Endothelial cell of umbilical vein (primary cell): ENCODE results near the gene FMNL2. TPM values are rescaled to one million over a fixed set of nuclear protein-coding genes. Genes with fewer than 3 reads are reported as not detected.

Experiments used
- BruUV-seq: library from RNA; stranded (reverse); fragments of 400-500 nt; replicated peaks from 2 replicates; lab custom pipeline; 2021; lab: Mats Ljungman, UMichigan
- CTCF ChIA-PET: fragments of 300-600, 350-600 bp; sonication (Branson Sonifier 250); formaldehyde crosslinking; loops from one replicate; lab custom pipeline; 2021; ENCODE audit warnings: antibody characterized with exemption, inconsistent platforms; lab: Charles Lee
- POLR2A ChIA-PET: fragments of 300-600, 350-600 bp; sonication (Branson Sonifier 250); formaldehyde crosslinking; loops from one replicate; lab custom pipeline; 2021; ENCODE audit warnings: antibody characterized with exemption, inconsistent platforms; lab: Charles Lee
- DNase-seq: peaks from one replicate; pipeline ENCODE4 v3.0.0-alpha.2; 2011; ENCODE audit warnings: low read depth, low spot score
- FAIRE-seq: peaks from 2 replicates; lab custom pipeline; 2011; peaks lifted over from hg19 to GRCh38; lab: Jason Lieb, UNC
- H2AFZ ChIP-seq: 2 replicates; pipeline ENCODE4 v1.6.0; 2012; ENCODE audit warnings: low read depth, low read length, control low read depth, inconsistent platforms
- H3K27ac ChIP-seq: 2 replicates; pipeline ENCODE4 v1.5.1; 2011; ENCODE audit warnings: low read depth, mild to moderate bottlenecking, control low read depth, low read length, moderate library complexity; ENCODE audit not compliant: insufficient read depth
- H3K27me3 ChIP-seq, 2 experiments: 2 replicates each; pipeline versions ENCODE4 v1.6.0 to v1.6.1; 2011; ENCODE audit warnings: low read length in 2 of 2, mixed read lengths in 1 of 2; ENCODE audit not compliant: control insufficient read depth in 2 of 2, insufficient read depth in 2 of 2
- H3K36me3 ChIP-seq, 2 experiments: 2 replicates in 1 of 2; 3 replicates in 1 of 2; pipeline ENCODE4 v1.5.1; 2011; ENCODE audit warnings: low read length in 2 of 2, mild to moderate bottlenecking in 1 of 2, moderate library complexity in 1 of 2; ENCODE audit not compliant: control insufficient read depth in 2 of 2, insufficient read depth in 2 of 2; ENCODE audit errors: extremely low read depth in 1 of 2
- H3K4me1 ChIP-seq: 3 replicates; pipeline ENCODE4 v1.5.1; 2011; ENCODE audit warnings: mild to moderate bottlenecking, low read length; ENCODE audit not compliant: control insufficient read depth, insufficient read depth; ENCODE audit errors: extremely low read depth
- H3K4me2 ChIP-seq: 2 replicates; pipeline ENCODE4 v1.6.1; 2011; ENCODE audit warnings: low read length, control low read depth, mixed read lengths; ENCODE audit not compliant: insufficient read depth
- H3K4me3 ChIP-seq, 3 experiments: fragments of 200-600 bp in 1 of 3; sonication (generic), shearing (Covaris generic) in 1 of 3; replicated peaks in 1 of 3; 2 replicates each; pipeline ENCODE4 v1.5.1; 2011 to 2016; ENCODE audit warnings: control low read depth in 3 of 3, low read length in 3 of 3, mild to moderate bottlenecking in 2 of 3, inconsistent platforms in 1 of 3, low read depth in 1 of 3, moderate library complexity in 1 of 3; ENCODE audit not compliant: insufficient read depth in 1 of 3
- H3K79me2 ChIP-seq: 2 replicates; pipeline ENCODE4 v1.6.0; 2012; ENCODE audit warnings: low read length, inconsistent platforms; ENCODE audit not compliant: control insufficient read depth, insufficient read depth
- H3K9ac ChIP-seq: replicated peaks from 2 replicates; pipeline ENCODE3; 2011; ENCODE audit warnings: low read length, control low read depth; ENCODE audit not compliant: insufficient read depth; ENCODE audit errors: extremely low read depth
- H3K9me1 ChIP-seq: replicated peaks from 3 replicates; pipeline ENCODE4 v1.6.0; 2011; ENCODE audit warnings: mild to moderate bottlenecking, low read length; ENCODE audit not compliant: control insufficient read depth, insufficient read depth; ENCODE audit errors: extremely low read depth
- H3K9me3 ChIP-seq: replicated peaks from 2 replicates; pipeline ENCODE4 v1.5.1; 2012; ENCODE audit warnings: low read length, inconsistent platforms; ENCODE audit not compliant: control insufficient read depth, insufficient read depth
- H4K20me1 ChIP-seq: replicated peaks from 2 replicates; pipeline ENCODE3; 2011; ENCODE audit warnings: mild to moderate bottlenecking, low read length; ENCODE audit not compliant: control insufficient read depth, insufficient read depth; ENCODE audit errors: extremely low read depth
- CTCF ChIP-seq, 2 donors: IDR thresholded peaks; 1 replicate in 1 of 2; 2 replicates in 1 of 2; pipeline ENCODE4 v1.5.1; 2011; ENCODE audit warnings: low read length in 2 of 2, mild to moderate bottlenecking in 2 of 2, moderate library complexity in 2 of 2, control low read depth in 1 of 2, inconsistent platforms in 1 of 2, low read depth in 1 of 2; ENCODE audit not compliant: insufficient read depth in 1 of 2; ENCODE audit errors: extremely low read depth in 1 of 2
- EZH2 ChIP-seq: IDR thresholded peaks from 2 replicates; pipeline ENCODE4 v1.6.1; 2012; ENCODE audit warnings: borderline replicate concordance, low read depth, mild to moderate bottlenecking, moderate library complexity, low read length, inconsistent platforms; ENCODE audit not compliant: severe bottlenecking
- FOS ChIP-seq: IDR thresholded peaks from 2 replicates; pipeline ENCODE4 v1.6.1; 2011; ENCODE audit warnings: mild to moderate bottlenecking, low read length, moderate library complexity, borderline replicate concordance; ENCODE audit not compliant: insufficient read depth
- GATA2 ChIP-seq: IDR thresholded peaks from 2 replicates; pipeline ENCODE4 v1.7.0; 2011; ENCODE audit warnings: low read depth, mild to moderate bottlenecking, moderate library complexity, mixed read lengths, low read length; ENCODE audit not compliant: insufficient read length, insufficient read depth
- JUN ChIP-seq: IDR thresholded peaks from 2 replicates; pipeline ENCODE4 v1.6.1; 2011; ENCODE audit warnings: borderline replicate concordance, low read depth; ENCODE audit not compliant: insufficient read length, insufficient read depth
- MAX ChIP-seq: IDR thresholded peaks from 2 replicates; pipeline ENCODE4 v1.6.1; 2011; ENCODE audit not compliant: insufficient read depth, insufficient read length
- MYC ChIP-seq: IDR thresholded peaks from one replicate; pipeline ENCODE4 v1.6.1; 2011; ENCODE audit warnings: mild to moderate bottlenecking, low read depth, low read length
- POLR2A ChIP-seq: IDR thresholded peaks from 2 replicates; pipeline ENCODE4 v1.6.1; 2012; ENCODE audit warnings: low read depth, mild to moderate bottlenecking, control low read depth, low read length
- dilution Hi-C: fragments of 300-500 bp; cut with MboI; formaldehyde crosslinking; loops from one replicate; pipeline ENCODE4 v1.15.0; 2019; ENCODE audit warnings: low sequenced_read_pairs; ENCODE audit not compliant: extremely low pct_ligation_motif_present
- intact Hi-C: fragments of 100-400 bp; cut with micrococcal nuclease; formaldehyde crosslinking; loops from one replicate; pipeline ENCODE4 v1.10.0; 2022
- polyA plus RNA-seq, 4 experiments: library from polyadenylated mRNA; depleted of rRNA in 3 of 4; stranded (reverse) in 3 of 4; unstranded in 1 of 4; fragments of >200 nt; gene quantifications; 2 replicates each; pipeline versions ENCODE4 v1.2.1 to v1.2.3, GENCODE V29; 2011 to 2012; ENCODE audit warnings: missing spikeins in 1 of 4
- total RNA-seq: library from RNA; stranded (reverse); gene quantifications from 2 replicates; pipeline ENCODE4 v1.2.3, GENCODE V29; 2021

Gene FMNL2
- total and polyA plus RNA-seq, 2 donors (not counting 3 experiments of a cell fraction or from before 2014, with no cell fraction given): 8.3 to 28.0 TPM

GRCh38 chr2:152609699-152610098 lies 274.7 kb downstream of the FMNL2 start:
- no peak for DNase-seq
- H3K36me3 ChIP-seq: peaks cover 0 to 3% of the 10 kb centered on the region in 2 experiments
- peaks cover 15% of the 10 kb centered on the region for H3K4me1 ChIP-seq
- H3K4me2 ChIP-seq: no peak overlapping the region
- ChIA-PET POLR2A (no interaction called here), CTCF (no interaction called here)
- no peaks in the 10 kb centered on the region for H3K27me3 ChIP-seq
- no peak overlapping the region for H3K27ac ChIP-seq
- FAIRE-seq: no peak
- TF ChIP-seq POLR2A (no peak), FOS (no peak)
- no peaks in the 10 kb centered on the region for H3K9me3 ChIP-seq
- intact Hi-C loops: loop anchor here (5.0 kb wide), 1 partner anchor 272 kb away; the partner anchor contains the start of gene FMNL2
- H3K9ac ChIP-seq: no peak overlapping the region
- dilution Hi-C loops: no loop called here
- no peaks in the 10 kb centered on the region for H3K79me2 ChIP-seq
- H2AFZ ChIP-seq: no peak overlapping the region
- no peaks in the 10 kb centered on the region for H4K20me1 ChIP-seq
- no peaks in the 10 kb centered on the region for H3K9me1 ChIP-seq
- no peak overlapping the region for H3K4me3 ChIP-seq
- BruUV-seq: no TSS peak

- no peaks in the 10 kb centered on the region for H4K20me1 ChIP-seq
- H3K27me3 ChIP-seq: no peaks in the 10 kb centered on the region
- DNase-seq (peak; percentile 56), FAIRE-seq (no peak)
- H3K27ac ChIP-seq: no peak overlapping the region
- no peaks in the 10 kb centered on the region for H3K9me1 ChIP-seq
- POLR2A ChIA-PET: no interaction called here
- no peaks in the 10 kb centered on the region for H3K9me3 ChIP-seq
- H3K36me3 ChIP-seq: peaks cover 3 to 5% of the 10 kb centered on the region in 2 experiments
- peaks cover 15% of the 10 kb centered on the region for H3K4me1 ChIP-seq
- no peak overlapping the region for H3K4me2 ChIP-seq
- intact Hi-C loops: loop anchor here (5.0 kb wide), 1 partner anchor 274 kb away; the partner anchor contains the start of gene FMNL2
- H2AFZ ChIP-seq: no peak overlapping the region
- no peaks in the 10 kb centered on the region for H3K79me2 ChIP-seq
- CTCF ChIA-PET: interaction anchor here (0.8 to 1.5 kb wide), 4 partner anchors 41 to 411 kb away, joined by 3 to 5 read pairs (median 3); no protein-coding TSS in a partner anchor
- H3K9ac ChIP-seq: no peak overlapping the region
- BruUV-seq: no TSS peak
- dilution Hi-C loops: no loop called here
- H3K4me3 ChIP-seq: no peak overlapping the region
- no peak for TF ChIP-seq EZH2
- peak; percentile 78 for TF ChIP-seq FOS
- no peak for TF ChIP-seq GATA2
- TF ChIP-seq MAX: no peak
- no peak for TF ChIP-seq JUN
- TF ChIP-seq CTCF (IDR thresholded peaks at IDR 0.05; ENCODE audit: extremely low read depth in 1 of 2, insufficient read depth in 1 of 2, low read depth in 1 of 2, low read length in 2 of 2): no peak
- TF ChIP-seq MYC: no peak
- TF ChIP-seq POLR2A: no peak
Observed at GRCh38 chr2:152611458-152612231, 276.7 kb downstream of the FMNL2 start.
